CD8-positive, alpha-beta memory T cell (primary cell): ENCODE measurements around the gene AOPEP. TPM values are rescaled to one million over a fixed set of nuclear protein-coding genes. Genes with fewer than 3 reads are reported as not detected.

Experiments used
- CTCF ChIA-PET: fragments of 350-600 bp; sonication (Branson Sonifier 250); formaldehyde crosslinking; loops from one replicate; lab custom pipeline; 2021; ENCODE audit warnings: antibody characterized with exemption; lab: Charles Lee
- POLR2A ChIA-PET: fragments of 350-600 bp; sonication (Branson Sonifier 250); formaldehyde crosslinking; loops from one replicate; lab custom pipeline; 2021; ENCODE audit warnings: antibody characterized with exemption; lab: Charles Lee
- DNase-seq, 5 donors: peaks; one replicate each; pipeline versions ENCODE4 v3.0.0 to v3.0.0-alpha.2; 2020 to 2022; ENCODE audit warnings: mixed read lengths in 1 of 5
- H3K27ac ChIP-seq: one replicate; pipeline ENCODE4 v1.7.0; 2013; ENCODE audit warnings: low read depth, mild to moderate bottlenecking, low read length, moderate library complexity
- H3K27me3 ChIP-seq: 2 replicates; pipeline ENCODE4 v1.7.0; 2013; ENCODE audit warnings: low read length, mild to moderate bottlenecking; ENCODE audit not compliant: insufficient read depth, poor library complexity, severe bottlenecking
- H3K36me3 ChIP-seq: 2 replicates; pipeline ENCODE4 v1.7.0; 2013; ENCODE audit warnings: mild to moderate bottlenecking, low read length, moderate library complexity; ENCODE audit not compliant: insufficient read depth
- H3K4me1 ChIP-seq: 2 replicates; pipeline ENCODE4 v1.7.0; 2013; ENCODE audit warnings: mild to moderate bottlenecking, low read length, moderate library complexity; ENCODE audit not compliant: insufficient read depth
- H3K4me3 ChIP-seq: 2 replicates; pipeline ENCODE4 v1.7.0; 2013; ENCODE audit warnings: mild to moderate bottlenecking, low read length
- H3K9me3 ChIP-seq: 2 replicates; pipeline ENCODE4 v1.7.0; 2013; ENCODE audit warnings: mild to moderate bottlenecking, low read length
- H3K27ac Mint-ChIP-seq, 8 donors: one replicate each; pipeline ENCODE4 v1.8.0; 2020 to 2021; ENCODE audit warnings: mixed read lengths in 8 of 8, mild to moderate bottlenecking in 6 of 8, inconsistent platforms in 3 of 8, moderate library complexity in 3 of 8
- H3K27me3 Mint-ChIP-seq, 2 donors: one replicate each; pipeline ENCODE4 v1.8.0; 2020 to 2021; ENCODE audit warnings: mixed read lengths in 2 of 2, mild to moderate bottlenecking in 1 of 2, moderate library complexity in 1 of 2
- H3K36me3 Mint-ChIP-seq, 3 donors: one replicate each; pipeline ENCODE4 v1.8.0; 2020 to 2021; ENCODE audit warnings: mixed read lengths in 3 of 3, inconsistent platforms in 1 of 3, mild to moderate bottlenecking in 1 of 3
- H3K4me1 Mint-ChIP-seq, 3 donors: one replicate each; pipeline ENCODE4 v1.8.0; 2020 to 2021; ENCODE audit warnings: mixed read lengths in 3 of 3, inconsistent platforms in 1 of 3, mild to moderate bottlenecking in 1 of 3
- H3K4me3 Mint-ChIP-seq, 7 donors: one replicate each; pipeline ENCODE4 v1.8.0; 2020 to 2021; ENCODE audit warnings: mixed read lengths in 7 of 7, mild to moderate bottlenecking in 6 of 7, moderate library complexity in 4 of 7, inconsistent platforms in 2 of 7
- H3K9me3 Mint-ChIP-seq, 5 donors: one replicate each; pipeline ENCODE4 v1.8.0; 2020 to 2022; ENCODE audit warnings: mixed read lengths in 5 of 5, mild to moderate bottlenecking in 3 of 5, moderate library complexity in 2 of 5, inconsistent platforms in 1 of 5
- polyA plus RNA-seq: library from polyadenylated mRNA; unstranded; fragments of 300-500 nt; fragmentation: Illumina TruSeq; gene quantifications from one replicate; pipeline ENCODE4 v1.2.3, GENCODE V29; 2021
- total RNA-seq, 2 experiments: library from RNA; stranded (reverse); gene quantifications; one replicate each; pipeline ENCODE4 v1.2.3, GENCODE V29; 2021

AOPEP gene
- total and polyA plus RNA-seq, 3 experiments from 2014 or later = 4.2 to 7.1 (median 6.9) TPM

DNA sequence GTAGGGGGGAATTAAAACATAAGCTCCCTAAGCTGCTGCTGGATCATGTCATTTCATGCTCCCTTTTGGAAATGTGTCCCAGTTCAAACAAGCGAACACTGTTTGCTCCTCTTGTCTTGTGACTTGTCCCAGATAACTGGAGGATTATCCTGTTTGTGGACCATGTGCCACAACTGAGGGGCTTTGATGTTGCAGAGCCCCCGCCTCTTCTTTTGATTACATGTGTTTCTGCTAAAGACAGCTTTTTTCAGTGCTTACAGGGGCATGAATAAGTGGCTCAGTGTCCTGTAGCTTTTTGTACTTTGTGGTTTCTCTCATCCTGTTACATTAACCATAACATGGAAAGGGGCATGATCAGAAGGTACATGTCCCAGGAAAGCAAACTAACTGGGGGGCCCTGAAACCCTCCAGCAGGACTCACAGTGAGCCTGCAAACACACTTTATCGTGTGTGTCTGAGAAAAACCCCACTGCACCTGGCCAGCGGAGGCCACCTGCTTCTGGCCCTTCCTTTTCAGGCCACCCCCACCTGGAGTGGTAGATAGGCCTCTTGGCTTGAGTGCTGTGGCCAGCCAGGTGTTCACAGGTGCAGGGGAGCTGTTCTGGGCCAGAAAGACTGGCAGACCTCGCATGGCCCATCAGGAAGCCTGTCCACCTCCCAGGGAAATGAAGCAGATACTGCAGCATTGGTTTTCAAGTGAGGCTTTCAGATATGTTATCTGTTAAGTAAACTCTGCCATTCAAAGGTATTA, 305.4 kb downstream of the AOPEP start:
- H3K27me3 Mint-ChIP-seq = peaks cover 0 to 2% of the 10 kb centered on the region in 2 donors
- H3K4me3 ChIP-seq = no peak overlapping the region
- POLR2A ChIA-PET = no interaction called here

DNA sequence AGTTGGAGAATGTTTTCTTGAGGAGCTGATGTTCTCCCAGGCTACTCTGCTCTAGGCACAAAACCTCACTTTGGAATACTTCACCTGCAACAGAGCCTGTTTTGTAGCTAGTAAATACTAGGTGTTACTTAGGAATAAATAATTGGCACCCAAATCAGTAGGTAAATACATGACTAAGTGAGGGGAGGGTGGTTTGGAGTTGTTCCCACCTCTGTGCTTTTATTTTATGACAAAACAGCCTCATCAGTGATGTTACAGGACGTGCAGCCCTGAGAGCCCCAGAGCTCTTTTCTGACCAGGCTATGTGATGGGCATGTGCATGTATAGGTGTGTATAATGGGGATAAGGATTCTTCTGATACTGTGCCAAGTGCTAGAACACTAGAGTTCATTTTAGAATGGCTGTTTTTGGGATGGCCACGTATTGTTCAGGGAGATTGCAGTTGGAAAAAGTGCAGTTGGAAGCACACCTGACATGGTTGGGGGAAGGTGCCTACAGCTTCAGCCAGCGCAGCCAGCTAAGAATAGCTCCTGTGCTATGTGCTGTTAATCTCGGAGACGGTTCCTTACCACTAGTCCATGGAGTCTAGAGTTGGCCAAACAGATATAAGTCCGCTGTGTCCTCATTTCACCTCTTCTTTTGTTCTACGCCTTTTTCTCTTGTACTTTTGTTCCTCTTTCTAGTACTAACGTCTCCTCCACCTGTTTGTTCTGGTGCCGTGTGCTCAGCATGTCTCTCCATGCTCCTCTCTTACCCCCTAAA, 306.3 kb downstream of the AOPEP start:
- no peaks in the 10 kb centered on the region for H3K36me3 ChIP-seq
- CTCF ChIA-PET = no interaction called here

More for the DNA sequence above, 305.4 kb downstream of the AOPEP start:
- no peaks in the 10 kb centered on the region for H3K36me3 ChIP-seq
- Mint-ChIP-seq H3K27ac (no peak overlapping the region), H3K4me1 (no peaks in the 10 kb centered on the region), H3K9me3 (no peaks in the 10 kb centered on the region), H3K4me3 (no peak overlapping the region), H3K36me3 (peaks cover 0 to 6% (median 0%) of the 10 kb centered on the region in 3 donors)
- H3K4me1 ChIP-seq = no peaks in the 10 kb centered on the region
- H3K27ac ChIP-seq = no peak overlapping the region
- CTCF ChIA-PET = no interaction called here
- no peaks in the 10 kb centered on the region for H3K9me3 ChIP-seq
- no peak for DNase-seq
- no peaks in the 10 kb centered on the region for H3K27me3 ChIP-seq

DNA sequence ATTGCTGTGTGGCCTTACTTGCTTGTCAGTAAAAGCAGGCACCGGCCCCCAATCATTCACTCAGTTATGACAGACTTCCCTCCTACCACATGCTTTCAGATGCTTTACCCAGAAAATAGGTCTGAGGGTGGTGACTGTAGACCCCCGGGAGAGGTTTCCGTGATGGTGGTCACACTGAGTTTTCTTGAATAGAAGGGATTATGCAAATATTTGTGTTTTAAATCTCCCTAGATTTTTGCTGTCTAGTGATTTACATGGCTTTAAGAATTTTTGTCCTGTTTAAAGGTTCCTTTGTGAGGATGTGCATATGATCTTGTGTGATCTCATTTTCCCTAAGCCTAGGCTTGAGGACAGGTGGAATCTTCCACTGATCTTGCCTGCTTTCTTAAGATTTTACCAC, 309.3 kb downstream of the AOPEP start:
- POLR2A ChIA-PET = no interaction called here
- H3K36me3 ChIP-seq = no peaks in the 10 kb centered on the region
- no peaks in the 10 kb centered on the region for H3K4me1 ChIP-seq
- H3K27me3 ChIP-seq = no peaks in the 10 kb centered on the region
- Mint-ChIP-seq H3K4me3 (no peak overlapping the region), H3K36me3 (peaks cover 0 to 7% (median 0%) of the 10 kb centered on the region in 3 donors), H3K9me3 (no peaks in the 10 kb centered on the region), H3K27ac (no peak overlapping the region), H3K4me1 (no peaks in the 10 kb centered on the region), H3K27me3 (peaks cover 0 to 1% of the 10 kb centered on the region in 2 donors)
- H3K27ac ChIP-seq = no peak overlapping the region
- no peak for DNase-seq
- H3K9me3 ChIP-seq = no peaks in the 10 kb centered on the region
- H3K4me3 ChIP-seq = no peak overlapping the region
- CTCF ChIA-PET = no interaction called here

More for the DNA sequence above, 306.3 kb downstream of the AOPEP start:
- peaks cover 0 to 2% of the 10 kb centered on the region in 2 donors for H3K27me3 Mint-ChIP-seq
- no peak overlapping the region for H3K4me3 Mint-ChIP-seq
- H3K27ac ChIP-seq = no peak overlapping the region
- no peak for DNase-seq
- peaks cover 0 to 8% (median 0%) of the 10 kb centered on the region in 3 donors for H3K36me3 Mint-ChIP-seq
- H3K4me1 Mint-ChIP-seq = no peaks in the 10 kb centered on the region
- no peaks in the 10 kb centered on the region for H3K9me3 Mint-ChIP-seq
- no peak overlapping the region for H3K4me3 ChIP-seq
- H3K27ac Mint-ChIP-seq = no peak overlapping the region
- no peaks in the 10 kb centered on the region for H3K9me3 ChIP-seq
- H3K4me1 ChIP-seq = no peaks in the 10 kb centered on the region
- POLR2A ChIA-PET = no interaction called here
- H3K27me3 ChIP-seq = no peaks in the 10 kb centered on the region

DNA sequence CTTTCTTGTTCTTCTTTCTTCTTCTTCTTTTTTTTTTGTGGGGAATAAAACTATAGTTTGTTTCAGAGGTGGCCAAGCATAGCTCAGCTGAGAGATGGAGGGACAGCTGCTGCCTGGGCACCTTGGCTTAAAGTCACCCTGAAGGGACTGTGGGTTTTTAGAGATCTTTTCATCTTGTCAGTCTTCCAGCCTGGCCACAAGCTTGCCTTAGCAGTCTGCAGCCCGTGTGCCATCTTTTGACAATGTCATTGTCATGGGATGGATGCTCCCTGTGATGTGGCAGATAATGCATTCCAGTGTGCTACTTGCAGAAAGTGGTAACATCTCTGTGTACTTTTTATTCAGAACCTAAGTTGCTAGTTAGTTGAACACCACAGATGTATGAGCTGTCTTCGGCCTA, 310.2 kb downstream of the AOPEP start:
- no peaks in the 10 kb centered on the region for H3K36me3 ChIP-seq
- Mint-ChIP-seq H3K9me3 (no peaks in the 10 kb centered on the region), H3K36me3 (peaks cover 0 to 5% (median 0%) of the 10 kb centered on the region in 3 donors), H3K4me3 (no peak overlapping the region), H3K27ac (no peak overlapping the region), H3K27me3 (no peaks in the 10 kb centered on the region), H3K4me1 (no peaks in the 10 kb centered on the region)
- no peaks in the 10 kb centered on the region for H3K4me1 ChIP-seq
- DNase-seq = no peak
- H3K27ac ChIP-seq = no peak overlapping the region
- no peaks in the 10 kb centered on the region for H3K9me3 ChIP-seq
- H3K27me3 ChIP-seq = no peaks in the 10 kb centered on the region
- POLR2A ChIA-PET = no interaction called here
- CTCF ChIA-PET = interaction anchor here (1.0 kb wide), 1 partner anchor 11 kb away, joined by 3 read pairs; no protein-coding TSS in a partner anchor
- no peak overlapping the region for H3K4me3 ChIP-seq

DNA sequence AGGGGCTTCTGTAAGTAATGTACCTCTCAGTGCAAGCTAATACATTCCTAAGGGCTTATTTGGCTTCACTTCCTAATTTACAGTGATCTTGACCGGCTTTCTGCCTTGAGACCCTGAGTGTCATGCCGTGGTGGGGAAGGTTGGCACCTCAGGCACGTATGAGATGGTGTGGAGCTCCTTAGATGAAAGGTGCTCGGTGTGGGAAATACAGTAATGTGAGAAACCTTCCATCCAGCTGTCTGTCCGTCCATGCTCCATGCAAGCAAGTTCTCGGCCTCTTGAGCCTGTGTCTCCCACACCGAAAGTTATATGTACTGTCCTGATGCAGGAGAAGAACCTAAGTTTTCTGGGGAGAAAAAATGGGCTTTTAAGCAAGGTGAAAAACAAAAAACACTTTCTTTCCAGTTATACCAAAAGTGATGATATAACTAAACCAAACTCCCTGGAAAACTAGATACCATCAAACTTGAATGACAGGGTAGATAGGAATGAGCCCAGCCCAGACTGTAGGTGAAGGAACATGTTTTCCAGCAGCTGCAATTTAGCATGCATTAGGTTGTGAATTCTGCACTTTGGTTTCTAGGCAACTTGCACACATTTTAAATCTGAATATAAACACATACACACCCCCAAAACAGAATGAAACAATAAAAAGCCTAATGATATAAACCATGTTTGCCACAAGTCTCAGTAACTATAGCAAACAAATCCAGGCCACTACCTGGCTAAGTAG, 311.5 kb downstream of the AOPEP start:
- Mint-ChIP-seq H3K27me3 (no peaks in the 10 kb centered on the region), H3K36me3 (peaks cover 0 to 8% (median 0%) of the 10 kb centered on the region in 3 donors), H3K4me3 (no peak overlapping the region), H3K4me1 (no peaks in the 10 kb centered on the region), H3K27ac (no peak overlapping the region), H3K9me3 (no peaks in the 10 kb centered on the region)
- Histone ChIP-seq H3K27me3 (no peaks in the 10 kb centered on the region), H3K27ac (no peak overlapping the region), H3K9me3 (no peaks in the 10 kb centered on the region), H3K4me1 (no peaks in the 10 kb centered on the region), H3K4me3 (no peak overlapping the region), H3K36me3 (no peaks in the 10 kb centered on the region)
- no peak for DNase-seq
- ChIA-PET CTCF (no interaction called here), POLR2A (no interaction called here)

DNA sequence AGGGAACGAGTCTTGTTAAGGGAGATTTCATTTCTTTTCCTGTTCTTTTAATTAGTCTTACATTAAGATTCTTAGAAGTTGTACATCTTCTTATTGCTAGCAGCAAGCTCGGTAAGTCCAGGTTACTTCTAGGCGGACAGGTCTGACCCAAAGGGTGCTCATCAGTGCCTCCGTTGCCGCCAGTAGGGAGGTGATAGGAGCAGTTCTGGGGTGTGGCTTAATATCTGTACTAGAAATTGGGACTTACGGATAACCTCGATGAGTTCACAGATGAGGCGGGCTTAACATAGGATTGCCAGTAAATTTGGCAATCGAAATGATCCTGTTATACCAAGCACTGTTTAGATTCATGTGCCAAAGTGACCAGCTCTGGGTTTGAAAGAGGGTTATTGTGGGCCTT, 312.2 kb downstream of the AOPEP start:
- no peaks in the 10 kb centered on the region for H3K9me3 ChIP-seq
- H3K4me1 ChIP-seq = no peaks in the 10 kb centered on the region
- no peak for DNase-seq
- Mint-ChIP-seq H3K4me1 (no peaks in the 10 kb centered on the region), H3K4me3 (no peak overlapping the region), H3K9me3 (no peaks in the 10 kb centered on the region), H3K36me3 (peaks cover 0 to 8% (median 0%) of the 10 kb centered on the region in 3 donors), H3K27me3 (no peaks in the 10 kb centered on the region), H3K27ac (no peak overlapping the region)
- CTCF ChIA-PET = no interaction called here
- no peaks in the 10 kb centered on the region for H3K36me3 ChIP-seq
- POLR2A ChIA-PET = no interaction called here
- H3K4me3 ChIP-seq = no peak overlapping the region
- no peaks in the 10 kb centered on the region for H3K27me3 ChIP-seq
- H3K27ac ChIP-seq = no peak overlapping the region

DNA sequence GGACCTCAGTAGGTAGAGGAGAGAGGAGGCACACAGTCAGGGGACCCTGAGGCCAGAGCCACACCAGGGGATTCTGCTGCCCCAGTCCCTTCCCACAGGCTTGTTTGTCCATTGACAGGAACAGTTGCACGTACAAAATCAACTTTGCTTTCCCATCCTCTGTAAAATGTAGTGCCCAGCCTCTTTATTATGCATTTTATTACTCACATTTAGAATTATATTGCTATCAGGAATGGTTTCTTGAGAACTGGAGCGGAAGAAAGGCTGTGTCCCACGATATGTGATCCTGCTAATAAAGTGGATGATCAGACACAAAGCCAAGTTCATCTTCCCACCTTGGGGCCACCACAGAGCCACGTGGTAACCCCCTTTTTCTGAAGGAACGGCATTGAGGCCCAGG, 313.6 kb downstream of the AOPEP start:
- Histone ChIP-seq H3K4me1 (no peaks in the 10 kb centered on the region), H3K27ac (no peak overlapping the region), H3K9me3 (no peaks in the 10 kb centered on the region), H3K27me3 (no peaks in the 10 kb centered on the region), H3K36me3 (no peaks in the 10 kb centered on the region), H3K4me3 (no peak overlapping the region)
- DNase-seq = no peak
- Mint-ChIP-seq H3K36me3 (peaks cover 0 to 5% (median 0%) of the 10 kb centered on the region in 3 donors), H3K4me3 (no peak overlapping the region), H3K27ac (no peak overlapping the region), H3K9me3 (no peaks in the 10 kb centered on the region), H3K4me1 (no peaks in the 10 kb centered on the region), H3K27me3 (no peaks in the 10 kb centered on the region)
- ChIA-PET CTCF (no interaction called here), POLR2A (no interaction called here)

DNA sequence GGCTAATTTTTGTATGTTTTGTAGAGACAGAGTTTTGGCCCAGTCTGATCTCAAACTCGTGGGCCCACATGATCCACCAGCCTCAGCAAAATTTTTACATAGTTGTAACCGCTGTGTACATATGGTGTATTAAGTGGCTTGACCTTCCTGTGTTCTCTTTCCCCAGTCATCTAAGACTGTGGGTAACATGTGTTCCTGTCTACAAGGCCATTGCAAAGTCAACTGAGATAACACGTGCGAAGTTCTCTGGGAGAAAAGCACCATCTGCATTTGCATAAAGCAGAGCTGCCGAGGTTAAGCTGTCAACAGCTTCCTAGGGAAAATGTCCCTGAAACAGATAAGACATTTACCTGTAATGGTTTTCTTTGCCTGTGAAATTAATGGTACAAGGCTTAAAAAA, 317.3 kb downstream of the AOPEP start:
- no peaks in the 10 kb centered on the region for H3K9me3 ChIP-seq
- no peak overlapping the region for H3K4me3 ChIP-seq
- ChIA-PET POLR2A (no interaction called here), CTCF (no interaction called here)
- no peak overlapping the region for H3K27ac ChIP-seq
- H3K27me3 Mint-ChIP-seq = peaks cover 2 to 11% of the 10 kb centered on the region in 2 donors
- peaks cover 4% of the 10 kb centered on the region for H3K4me1 ChIP-seq
- peaks cover 12% of the 10 kb centered on the region for H3K27me3 ChIP-seq
- no peak overlapping the region for H3K27ac Mint-ChIP-seq
- no peaks in the 10 kb centered on the region for H3K36me3 ChIP-seq
- no peak overlapping the region for H3K4me3 Mint-ChIP-seq
- no peaks in the 10 kb centered on the region for H3K9me3 Mint-ChIP-seq
- no peak for DNase-seq
- peaks cover 3 to 8% (median 8%) of the 10 kb centered on the region in 3 donors for H3K4me1 Mint-ChIP-seq
- peaks cover 0 to 2% (median 0%) of the 10 kb centered on the region in 3 donors for H3K36me3 Mint-ChIP-seq
